GM18907 (cell line): Measurements from ENCODE around the gene AGBL4.

Experiments
- ATAC-seq: cut with Tn5 transposase; IDR thresholded peaks from one replicate; pipeline ENCODE4 v1.9.1; 2021; ENCODE audit warnings: mild to moderate bottlenecking, moderate library complexity; ENCODE audit not compliant: unreplicated experiment

AGBL4 gene

DNA sequence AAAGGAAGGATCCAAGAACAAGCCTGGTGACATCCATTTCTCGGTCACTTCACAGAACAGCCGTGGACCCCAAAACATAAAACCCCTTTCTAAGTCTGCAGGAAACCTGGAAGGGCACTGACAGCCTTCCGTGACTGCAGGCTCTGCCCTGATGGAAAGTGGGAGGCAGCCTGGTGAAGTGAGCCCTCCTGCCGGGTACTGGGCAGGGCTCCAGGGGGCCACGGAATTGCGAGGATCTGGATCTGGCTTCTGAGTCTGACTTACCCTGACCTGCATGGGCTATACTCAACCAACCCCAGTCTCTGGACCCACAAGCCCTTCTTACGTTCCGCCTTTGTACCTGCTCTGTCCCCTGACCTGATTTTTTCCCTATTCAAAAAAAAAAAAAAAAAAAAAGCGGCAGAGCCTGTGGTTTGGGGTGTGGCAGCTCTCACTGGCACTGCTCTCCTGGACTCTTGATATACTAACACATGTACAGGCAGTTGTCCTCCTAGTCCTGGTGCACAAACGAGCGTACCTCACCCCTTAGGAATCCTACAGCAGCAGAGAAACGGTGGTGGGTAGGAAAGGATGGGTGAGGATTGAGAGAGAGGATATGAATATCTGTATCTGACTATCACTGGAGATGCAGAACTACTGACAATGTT lies 1330.0 kb downstream of the AGBL4 start:
- no peak for ATAC-seq

DNA sequence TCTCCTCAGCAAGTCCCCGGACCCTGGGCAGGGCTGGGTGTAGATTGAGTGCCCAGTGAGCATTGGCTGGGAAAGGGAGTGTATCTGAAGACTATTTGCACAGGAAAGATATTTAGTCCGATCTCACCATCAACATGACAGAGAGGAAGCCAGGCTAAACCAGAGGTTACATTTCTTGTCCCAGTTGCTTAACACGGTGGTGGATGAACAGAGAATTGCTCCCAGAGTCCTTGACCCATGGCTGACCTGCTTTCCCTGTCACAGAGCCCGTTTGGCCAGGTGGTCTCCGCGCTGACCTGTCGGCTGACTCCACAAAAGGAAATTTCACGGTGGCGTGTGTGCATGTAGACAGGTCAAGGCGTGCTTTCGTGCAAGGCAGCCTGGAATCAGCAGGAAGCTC lies 1330.6 kb downstream of the AGBL4 start:
- no peak for ATAC-seq

DNA sequence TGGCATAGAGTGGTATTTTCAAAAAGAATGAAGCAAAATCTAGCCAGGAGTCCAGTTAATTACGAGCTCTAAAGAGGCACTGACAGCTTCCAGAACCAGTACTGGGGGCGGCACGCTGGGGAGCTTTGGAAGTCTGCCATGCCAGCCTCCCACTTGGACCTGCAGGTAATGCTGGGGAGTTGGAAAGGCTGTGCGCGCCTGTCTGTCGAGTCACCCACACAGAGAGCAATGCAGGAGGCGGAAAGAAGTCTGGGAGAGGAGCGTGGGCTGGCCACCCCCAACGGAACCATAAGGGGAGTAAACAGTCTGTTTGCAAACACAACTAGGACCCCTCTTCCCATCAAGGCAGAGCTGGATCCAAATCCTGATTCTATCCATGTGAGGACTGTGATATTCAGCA lies 1331.5 kb downstream of the AGBL4 start:
- ATAC-seq = no peak

DNA sequence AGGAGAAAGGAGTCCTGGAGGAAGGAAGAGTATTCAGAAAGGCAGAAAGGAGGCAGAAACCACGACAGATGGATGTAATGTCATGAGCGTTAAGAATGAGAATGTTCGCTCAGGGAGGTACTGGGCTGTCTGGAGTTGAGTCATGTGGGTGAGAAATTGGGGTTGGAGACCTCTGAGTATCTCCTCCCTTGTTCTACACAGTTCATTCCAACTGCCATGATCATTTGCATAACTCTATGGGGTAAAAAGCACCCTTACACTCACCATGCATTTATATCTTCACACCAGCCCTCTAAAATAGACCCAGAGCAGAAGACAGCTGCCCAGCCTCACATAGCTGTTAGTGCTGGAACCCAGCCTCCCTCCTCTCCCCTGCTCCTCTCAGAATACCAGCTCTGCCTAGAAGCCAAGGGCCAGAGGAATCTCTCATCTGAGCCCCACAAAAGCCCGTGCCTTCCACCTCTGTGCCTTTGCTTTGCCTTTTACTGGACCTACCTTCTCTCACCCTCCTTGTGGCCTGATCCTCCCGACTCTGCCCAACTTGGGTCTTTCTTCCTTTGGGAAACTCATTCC lies 1332.2 kb downstream of the AGBL4 start:
- peak; percentile 86 for ATAC-seq

DNA sequence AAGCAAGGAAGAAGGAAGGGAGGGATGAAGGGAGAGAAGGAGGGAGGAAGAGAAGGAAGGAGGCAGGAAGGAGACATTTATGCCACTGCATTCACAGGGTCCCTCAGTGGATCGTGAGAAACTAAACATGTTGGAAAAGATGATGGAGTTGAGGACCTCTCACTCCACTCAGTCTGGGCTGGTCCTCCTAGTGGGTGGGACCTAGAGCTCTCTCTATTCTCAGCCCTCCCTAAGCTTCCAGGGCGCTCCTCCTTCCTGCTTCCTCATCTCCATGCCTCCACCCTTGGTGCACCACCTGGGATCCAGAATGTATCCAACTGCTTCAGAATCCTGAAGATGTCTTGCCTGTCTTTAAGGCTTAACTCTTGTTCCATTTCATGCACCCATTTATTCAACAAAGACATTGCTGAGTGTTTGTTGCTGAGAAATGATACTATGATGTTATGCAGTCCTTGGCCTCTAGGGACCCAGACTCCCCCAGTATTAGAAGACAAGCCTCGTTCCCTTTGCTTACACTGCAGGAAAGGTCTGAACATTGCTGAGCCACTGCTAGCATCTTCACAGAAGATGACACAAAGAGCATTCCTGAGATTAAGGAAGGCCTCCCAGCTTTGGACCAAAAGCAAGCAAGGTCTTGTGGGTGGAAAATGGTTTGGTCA lies 1335.5 kb downstream of the AGBL4 start:
- peak; percentile 78 for ATAC-seq

DNA sequence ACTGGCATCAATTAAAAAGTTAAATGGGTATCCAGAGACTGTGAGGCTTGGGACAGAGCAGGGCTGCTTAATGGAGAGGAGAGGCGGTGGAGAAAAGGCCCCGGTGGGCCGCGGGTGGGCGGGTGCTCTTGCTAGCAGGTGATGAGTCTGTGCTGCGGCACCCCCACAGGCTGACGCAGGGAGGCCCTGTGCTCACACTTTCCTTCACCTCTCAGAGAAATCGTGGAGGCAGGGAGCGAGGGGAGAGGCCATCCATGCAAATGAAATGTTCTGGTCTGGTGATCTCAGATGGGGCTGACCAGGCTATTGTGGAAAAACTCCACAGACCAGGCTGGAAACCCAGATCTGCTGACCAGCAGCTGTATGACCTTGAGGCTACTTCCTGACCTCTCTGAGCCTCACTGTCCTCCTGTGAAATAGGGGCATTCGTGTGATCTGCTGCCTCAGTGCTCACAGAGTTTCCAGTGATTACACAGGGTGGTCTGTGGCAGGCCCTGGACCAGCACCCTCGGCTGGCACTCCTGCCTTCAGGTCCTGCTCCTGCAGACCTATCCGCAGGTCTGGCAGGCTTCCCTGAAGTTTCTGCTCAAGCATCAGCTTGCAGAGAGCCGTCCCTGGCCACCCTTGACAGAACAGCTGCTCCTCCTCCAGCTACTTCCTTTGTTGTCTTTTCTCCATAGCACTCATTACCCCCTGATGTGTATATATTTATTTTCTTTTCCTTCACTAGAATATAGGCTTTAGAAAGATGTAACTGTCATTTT lies 1336.3 kb downstream of the AGBL4 start:
- no peak for ATAC-seq

DNA sequence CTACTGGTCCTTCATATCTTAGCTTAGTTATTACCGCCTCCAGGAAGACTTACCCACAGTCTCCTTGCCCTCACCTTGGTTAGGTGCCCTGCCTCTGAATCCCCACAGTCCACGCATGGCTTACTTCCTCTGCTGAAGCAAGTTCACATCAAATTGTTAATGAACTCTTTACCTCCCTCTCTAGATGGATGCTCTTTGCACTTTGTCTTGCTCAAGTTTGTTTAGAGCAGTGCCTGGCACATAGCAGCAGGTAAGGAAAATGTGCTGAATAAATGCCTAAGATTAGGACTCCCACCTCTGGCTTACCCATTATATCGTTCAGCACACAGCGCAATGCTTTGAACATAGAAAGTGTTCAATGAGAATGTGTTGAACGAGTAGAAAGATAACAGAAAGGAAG lies 1337.6 kb downstream of the AGBL4 start:
- no peak for ATAC-seq

DNA sequence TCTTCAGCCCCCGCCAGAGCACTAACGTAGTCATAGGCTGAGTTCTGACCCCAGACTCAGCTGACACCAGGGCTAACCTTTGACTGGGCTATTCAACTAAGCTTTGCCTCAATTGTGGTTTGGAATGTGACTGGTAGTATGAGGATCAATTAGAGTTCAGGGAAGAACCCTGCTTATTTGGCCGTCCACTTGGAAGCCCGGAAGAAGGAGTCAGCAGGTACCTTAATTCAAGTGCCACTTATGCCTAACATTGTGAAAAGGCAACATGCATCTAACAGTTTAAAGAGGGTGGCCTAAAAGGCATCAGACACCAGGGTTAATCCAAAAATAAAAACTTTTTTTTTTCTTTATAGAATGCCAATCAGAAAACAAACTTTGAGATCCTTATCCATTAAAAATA lies 1339.4 kb downstream of the AGBL4 start:
- no peak for ATAC-seq

DNA sequence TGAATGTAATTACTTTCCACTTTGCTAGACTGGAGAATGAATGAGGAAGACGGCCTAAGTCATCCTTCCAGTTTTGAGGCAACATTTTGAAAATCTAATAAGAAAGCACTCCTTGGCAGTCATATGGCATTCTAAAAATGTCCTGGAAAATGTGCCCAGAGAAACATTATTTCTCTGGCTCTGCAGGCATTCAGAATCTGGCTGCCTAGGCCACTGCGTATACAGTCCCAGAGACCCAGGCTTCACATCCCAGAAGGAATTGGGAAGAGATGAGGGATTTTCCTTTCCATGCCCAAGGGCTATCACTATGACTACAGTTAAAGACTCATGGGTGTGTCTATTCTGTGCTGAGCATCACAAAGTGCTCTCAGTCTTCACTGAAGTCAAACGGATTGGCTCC lies 1339.9 kb downstream of the AGBL4 start:
- ATAC-seq = no peak

DNA sequence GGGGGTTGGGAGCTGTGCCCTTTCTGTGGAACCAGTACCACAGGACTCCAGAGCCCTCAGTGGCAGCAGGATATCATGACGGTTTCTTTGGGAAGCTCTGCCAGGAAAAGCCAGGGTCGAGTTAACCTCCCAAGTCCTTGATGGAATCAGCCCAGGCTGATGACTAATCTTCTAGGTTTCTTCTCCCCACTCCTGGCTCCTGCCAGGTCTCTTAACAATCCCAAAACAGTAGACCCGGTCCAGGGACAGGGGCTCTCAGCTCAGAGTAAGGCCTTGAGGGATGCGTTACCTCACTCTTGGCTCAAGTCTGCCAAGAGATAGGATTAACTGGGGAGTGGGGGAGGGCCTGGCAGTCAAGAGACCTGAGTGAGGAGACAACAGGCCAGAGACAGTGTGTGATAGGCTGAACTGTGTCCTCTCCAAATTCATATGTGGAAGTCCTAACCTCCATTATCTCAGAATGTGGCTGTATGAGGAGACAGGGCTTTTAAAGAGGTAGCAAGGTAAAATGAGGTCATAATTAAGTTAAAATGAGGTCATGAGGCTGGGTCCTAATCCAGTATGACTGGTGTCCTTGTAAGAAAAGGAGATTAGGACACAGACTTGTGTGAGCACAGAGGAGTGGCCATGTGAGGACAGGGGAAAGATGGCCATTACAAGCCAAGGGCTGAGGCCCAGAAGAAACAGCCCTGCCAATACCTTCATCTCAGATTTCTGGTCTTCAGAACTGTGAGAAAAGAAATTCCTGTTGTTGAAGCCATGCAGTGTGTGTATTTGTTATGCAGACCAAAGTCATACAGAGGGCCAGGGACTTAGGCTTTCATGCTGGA lies 1342.1 kb downstream of the AGBL4 start:
- ATAC-seq = no peak

DNA sequence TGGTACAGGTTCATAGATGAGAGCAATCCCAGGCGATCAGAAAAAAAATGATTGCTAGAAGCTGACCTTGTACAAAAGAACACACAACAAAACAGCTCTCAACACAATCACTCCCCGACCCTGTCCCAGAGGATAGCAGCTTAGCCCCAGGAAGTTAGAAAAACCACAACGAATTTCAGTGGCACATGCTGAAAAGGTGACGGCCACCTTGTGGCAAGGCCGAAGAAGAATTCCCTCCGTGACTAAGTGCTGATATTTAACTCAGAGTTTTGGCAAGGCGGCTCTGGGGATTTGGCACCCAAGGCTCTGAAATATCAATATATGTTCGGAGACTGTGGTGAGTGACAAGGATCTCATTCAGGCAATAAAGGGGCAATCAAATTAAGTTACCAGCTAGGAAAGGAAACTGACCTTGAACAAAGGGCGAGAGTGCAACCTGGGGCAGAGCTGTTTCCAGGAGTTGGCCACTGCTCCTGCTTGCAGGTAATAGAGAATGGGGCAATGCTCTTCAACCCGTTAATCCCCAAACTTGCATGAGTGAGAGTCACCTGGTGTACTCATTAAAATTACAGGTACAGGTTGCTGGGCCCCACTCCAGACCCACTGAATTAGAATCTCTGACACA lies 1343.2 kb downstream of the AGBL4 start:
- ATAC-seq = no peak

DNA sequence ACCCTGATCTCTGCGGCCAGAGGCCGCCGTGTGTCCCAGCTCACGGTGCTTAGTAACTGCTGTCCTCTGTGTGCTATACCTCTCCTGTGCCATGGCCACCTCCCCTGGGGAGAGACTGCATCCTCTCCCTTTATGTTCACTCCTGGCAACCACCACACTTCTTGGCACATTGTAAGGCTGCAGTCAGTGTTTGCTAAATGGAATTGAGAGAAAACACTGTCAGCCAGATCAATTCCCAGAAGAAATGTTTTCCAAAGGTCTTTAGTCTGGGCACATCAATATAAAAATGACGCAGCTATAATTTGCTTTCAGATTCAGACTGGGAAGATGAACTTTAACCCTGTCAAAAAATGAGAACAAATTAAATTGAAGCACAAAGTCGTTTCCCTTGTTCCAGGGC lies 1343.9 kb downstream of the AGBL4 start:
- no peak for ATAC-seq

DNA sequence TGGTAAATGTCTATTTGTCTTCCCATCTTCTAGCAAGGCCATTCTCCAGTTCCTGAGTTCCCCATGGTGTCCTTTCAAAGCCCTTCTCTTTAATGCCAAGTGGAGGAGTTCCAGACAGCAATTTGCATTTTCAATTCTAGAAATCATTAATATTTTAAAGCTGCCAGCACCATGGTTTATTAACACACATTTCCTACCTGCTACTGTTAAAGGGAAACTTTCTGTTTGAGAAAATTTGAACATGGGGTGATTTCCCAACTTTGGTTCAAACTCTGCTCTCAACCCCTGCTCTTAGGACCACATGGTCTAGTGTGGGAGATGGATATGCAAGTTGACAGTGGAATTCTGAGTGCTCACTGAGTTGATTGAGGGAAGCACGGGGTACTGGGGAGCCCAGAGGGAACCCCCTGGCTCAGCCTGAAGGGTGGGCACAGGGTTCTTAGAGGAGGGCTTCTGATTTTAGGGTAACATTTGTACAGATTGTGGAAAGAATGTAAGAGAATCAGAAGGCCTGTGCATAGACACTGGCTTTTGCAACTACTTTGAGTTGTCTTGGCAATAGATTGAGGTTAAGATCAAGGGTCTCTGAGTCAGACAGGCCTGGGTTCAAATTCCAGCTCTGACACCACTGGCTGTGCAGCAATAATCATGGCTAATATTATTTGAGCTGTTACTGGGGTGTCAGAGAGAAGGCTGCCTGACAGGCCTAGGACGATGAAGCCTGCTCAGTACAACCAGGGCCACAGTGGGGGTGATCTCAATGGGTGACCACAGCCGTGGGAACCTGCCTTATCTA lies 1344.8 kb downstream of the AGBL4 start:
- peak; percentile 63 for ATAC-seq

DNA sequence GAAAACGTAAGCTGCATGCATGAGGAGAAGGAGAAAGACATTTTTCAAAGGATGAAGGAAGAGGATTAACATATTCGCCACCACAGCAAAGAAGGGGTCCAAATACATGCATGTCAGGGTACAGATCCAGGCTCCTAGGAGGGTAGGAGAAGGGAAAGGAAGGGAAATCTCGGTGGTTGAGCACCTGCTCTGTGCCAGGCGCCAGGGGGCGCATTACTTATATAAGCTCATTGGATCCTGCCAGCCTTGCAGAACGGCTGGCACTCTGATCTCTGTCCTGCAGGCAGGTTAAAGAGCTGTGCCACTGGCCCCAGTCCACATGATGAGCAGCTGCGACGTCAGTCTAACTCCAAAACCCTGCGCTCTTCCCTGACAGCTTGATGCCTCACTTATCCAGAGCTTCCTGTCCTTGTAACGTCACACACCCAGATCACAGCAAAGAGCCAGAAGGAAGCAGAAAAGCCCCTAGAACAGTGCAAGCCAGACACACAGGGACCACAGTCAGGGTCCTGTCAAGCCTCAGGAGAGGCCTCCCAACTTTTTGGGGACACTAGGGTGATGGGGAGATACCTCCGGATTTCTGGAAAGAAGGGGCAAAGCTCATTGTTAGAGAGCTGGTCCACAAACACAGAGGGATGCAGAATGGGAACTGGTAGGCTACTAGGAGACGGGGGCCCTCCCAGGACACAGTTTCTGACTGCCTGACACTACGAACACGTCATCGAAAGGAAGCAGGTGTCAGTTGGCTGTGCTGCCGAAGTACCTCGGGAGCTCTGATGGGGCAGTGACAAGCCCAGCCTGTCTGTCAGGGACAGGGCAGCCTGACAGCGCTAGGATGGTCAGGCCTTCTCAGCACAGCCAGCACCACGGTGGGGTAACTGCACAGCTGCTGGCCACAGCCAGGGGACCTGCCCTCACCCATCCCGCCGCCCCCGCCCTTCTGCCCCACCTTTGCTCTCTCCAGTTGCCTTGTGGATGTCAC lies 1346.2 kb downstream of the AGBL4 start:
- ATAC-seq = peak; percentile 56

DNA sequence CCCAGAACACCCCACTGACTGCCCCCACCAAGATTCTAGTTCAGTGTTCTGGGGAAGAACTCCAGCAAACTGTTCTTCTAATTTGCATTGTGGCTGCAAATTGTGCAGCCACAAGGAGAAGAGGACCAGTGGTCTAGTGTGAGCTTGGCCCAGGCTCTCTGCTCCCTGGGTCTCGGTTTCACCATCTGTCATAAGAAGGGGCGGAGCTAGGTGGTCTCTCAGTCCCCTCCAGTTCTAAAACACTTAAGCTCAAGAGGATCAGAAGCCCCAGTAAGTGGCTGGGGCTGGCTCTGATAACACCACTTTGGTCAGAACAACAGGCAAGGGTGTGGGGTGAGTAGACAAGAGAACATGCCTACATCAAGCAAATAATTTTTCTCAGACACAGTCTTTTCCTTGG lies 1346.9 kb downstream of the AGBL4 start:
- ATAC-seq = peak; percentile 50

DNA sequence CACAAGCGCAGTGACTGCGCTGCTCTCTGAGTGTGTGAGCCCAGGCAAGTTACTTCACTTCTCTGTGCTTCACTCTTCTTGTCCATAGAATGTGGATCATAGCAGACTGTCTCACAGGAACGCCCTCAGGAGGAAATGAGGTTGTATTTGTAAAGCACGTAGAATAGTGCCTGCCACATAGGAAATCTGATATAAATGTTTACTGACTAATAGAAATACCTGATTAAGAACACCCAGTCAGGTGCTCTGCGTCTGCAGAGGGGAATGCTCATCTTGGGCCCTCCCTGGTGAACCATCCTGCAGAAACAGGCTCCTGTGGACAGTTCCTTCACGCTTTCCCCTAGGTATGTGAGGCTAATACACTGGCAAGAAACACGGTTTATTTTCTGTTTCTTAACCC lies 1347.4 kb downstream of the AGBL4 start:
- no peak for ATAC-seq

DNA sequence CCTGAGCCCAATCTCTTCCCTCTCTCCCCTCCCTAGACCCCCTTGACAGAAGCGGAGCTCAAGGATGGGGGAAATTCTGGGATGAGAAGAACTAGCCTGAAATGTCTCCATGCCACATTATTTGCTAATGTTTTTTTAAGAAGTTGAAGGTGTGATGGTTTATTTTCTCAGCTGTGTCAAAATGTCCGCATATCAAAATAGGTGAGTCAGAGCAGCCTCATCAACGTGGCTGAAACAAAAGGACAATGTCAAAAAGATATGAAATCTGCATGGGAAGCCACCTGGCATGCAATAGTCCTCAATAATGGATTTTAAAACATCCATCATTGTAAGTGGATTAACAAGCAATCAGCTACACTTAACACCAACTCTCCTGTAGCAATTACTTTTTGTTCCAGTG lies 1348.5 kb downstream of the AGBL4 start:
- no peak for ATAC-seq

DNA sequence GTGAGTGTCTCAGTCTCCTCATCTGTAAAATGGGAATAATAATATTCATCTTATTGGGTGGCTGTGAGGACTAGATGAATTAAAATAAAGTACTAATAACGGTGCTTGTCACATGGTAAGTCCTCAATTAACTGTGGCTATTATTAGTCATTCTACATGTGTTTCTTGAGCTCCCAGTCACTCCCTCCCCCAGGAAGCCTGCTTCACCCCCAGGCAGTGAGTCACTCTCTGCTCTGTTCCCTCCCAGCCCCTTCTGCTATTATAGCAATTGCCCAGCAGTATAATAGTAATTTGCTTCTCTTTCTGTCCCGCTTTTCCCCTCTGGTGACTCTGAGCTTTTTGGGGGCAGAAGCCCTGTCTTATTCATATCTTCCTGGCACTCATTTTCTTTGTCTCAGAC lies 1349.1 kb downstream of the AGBL4 start:
- ATAC-seq = no peak
